PC-9 (cell line): ENCODE results near the gene RPA3.

ENCODE experiments used
- EZH2 ChIP-seq: fragments of 200-600 bp; sonication (generic); IDR thresholded peaks from 2 replicates; pipeline ENCODE4 v1.8.0; 2017; ENCODE audit warnings: antibody characterized with exemption, low read depth
- TF ChIP-seq, protein P1 (sequence below): fragments of 200-600 bp; sonication (generic); conservative IDR thresholded peaks from 2 replicates; pipeline ENCODE4 v1.6.1; 2017; ENCODE audit warnings: mixed run types, antibody characterized with exemption, mild to moderate bottlenecking, moderate library complexity

DNA sequence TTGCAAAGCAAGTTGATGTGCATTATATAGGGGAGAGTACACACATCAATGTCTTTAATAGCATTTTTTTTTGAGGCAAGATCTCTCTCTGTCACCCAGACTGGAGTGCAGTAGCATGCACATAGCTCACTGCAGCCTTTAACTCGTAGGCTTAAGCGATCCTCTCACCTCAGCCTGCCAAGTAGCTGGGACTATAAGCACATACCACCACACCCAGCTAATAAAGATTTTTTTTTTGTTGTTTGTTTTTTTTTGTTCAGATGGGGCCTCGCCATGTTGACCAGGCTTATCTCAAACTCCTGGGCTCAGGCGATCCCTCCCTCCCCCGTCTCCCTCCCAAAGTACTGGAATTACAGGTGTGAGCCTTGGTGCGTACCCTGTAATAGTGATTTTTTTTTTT is 76.3 kb downstream of the RPA3 start:
- TF ChIP-seq, protein P1, sequence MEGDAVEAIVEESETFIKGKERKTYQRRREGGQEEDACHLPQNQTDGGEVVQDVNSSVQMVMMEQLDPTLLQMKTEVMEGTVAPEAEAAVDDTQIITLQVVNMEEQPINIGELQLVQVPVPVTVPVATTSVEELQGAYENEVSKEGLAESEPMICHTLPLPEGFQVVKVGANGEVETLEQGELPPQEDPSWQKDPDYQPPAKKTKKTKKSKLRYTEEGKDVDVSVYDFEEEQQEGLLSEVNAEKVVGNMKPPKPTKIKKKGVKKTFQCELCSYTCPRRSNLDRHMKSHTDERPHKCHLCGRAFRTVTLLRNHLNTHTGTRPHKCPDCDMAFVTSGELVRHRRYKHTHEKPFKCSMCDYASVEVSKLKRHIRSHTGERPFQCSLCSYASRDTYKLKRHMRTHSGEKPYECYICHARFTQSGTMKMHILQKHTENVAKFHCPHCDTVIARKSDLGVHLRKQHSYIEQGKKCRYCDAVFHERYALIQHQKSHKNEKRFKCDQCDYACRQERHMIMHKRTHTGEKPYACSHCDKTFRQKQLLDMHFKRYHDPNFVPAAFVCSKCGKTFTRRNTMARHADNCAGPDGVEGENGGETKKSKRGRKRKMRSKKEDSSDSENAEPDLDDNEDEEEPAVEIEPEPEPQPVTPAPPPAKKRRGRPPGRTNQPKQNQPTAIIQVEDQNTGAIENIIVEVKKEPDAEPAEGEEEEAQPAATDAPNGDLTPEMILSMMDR: no peak
- no peak for TF ChIP-seq EZH2
